Keratinocyte (primary cell): ENCODE data around the gene PIP5K1A. TPM values are rescaled to one million over a fixed set of nuclear protein-coding genes. Genes with fewer than 3 reads are reported as not detected.
A peak's percentile ranks its signal among the peaks of the same experiment; 100 is the strongest.
"Not testable (repeated sequence)": the region's sequence is repeated elsewhere in the genome, so short reads cannot be mapped to it uniquely, and the experiment has no call there.

Experiments
- DNase-seq: peaks from one replicate; pipeline ENCODE4 v3.0.0-alpha.2; 2011; ENCODE audit warnings: low read depth, missing footprints, low spot score
- FAIRE-seq: peaks from 2 replicates; lab custom pipeline; 2011; peaks lifted over from hg19 to GRCh38; lab: Jason Lieb, UNC
- H2AFZ ChIP-seq: 2 replicates; pipeline ENCODE4 v1.6.0; 2012; ENCODE audit warnings: low read length, control low read depth, inconsistent platforms; ENCODE audit not compliant: control insufficient read depth
- H3K27ac ChIP-seq: 2 replicates; pipeline ENCODE4 v1.5.1; 2011; ENCODE audit warnings: low read length; ENCODE audit not compliant: control insufficient read depth, insufficient read depth
- H3K27me3 ChIP-seq: 3 replicates; pipeline ENCODE4 v1.6.0; 2011; ENCODE audit warnings: low read length; ENCODE audit not compliant: control insufficient read depth, insufficient read depth; ENCODE audit errors: extremely low read depth
- H3K36me3 ChIP-seq, 2 experiments: 2 replicates in 1 of 2; 3 replicates in 1 of 2; pipeline ENCODE4 v1.5.1; 2011; ENCODE audit warnings: low read length in 2 of 2, mild to moderate bottlenecking in 1 of 2; ENCODE audit not compliant: control insufficient read depth in 2 of 2, insufficient read depth in 2 of 2; ENCODE audit errors: extremely low read depth in 1 of 2
- H3K4me1 ChIP-seq: 3 replicates; pipeline ENCODE4 v1.5.1; 2011; ENCODE audit warnings: low read length; ENCODE audit not compliant: control insufficient read depth, insufficient read depth; ENCODE audit errors: extremely low read depth
- H3K4me2 ChIP-seq: 3 replicates; pipeline ENCODE4 v1.6.0; 2011; ENCODE audit warnings: low read depth, low read length; ENCODE audit not compliant: control insufficient read depth, insufficient read depth; ENCODE audit errors: extremely low read depth
- H3K4me3 ChIP-seq, 3 experiments: fragments of 200-600 bp in 1 of 3; sonication (generic) in 1 of 3; 2 replicates in 2 of 3; 3 replicates in 1 of 3; pipeline ENCODE4 v1.5.1; 2011 to 2016; ENCODE audit warnings: low read length in 3 of 3, mild to moderate bottlenecking in 3 of 3, control low read depth in 2 of 3, inconsistent platforms in 1 of 3, low read depth in 1 of 3, mixed read lengths in 1 of 3, mixed run types in 1 of 3, moderate library complexity in 1 of 3; ENCODE audit not compliant: control insufficient read depth in 2 of 3, insufficient read depth in 2 of 3; ENCODE audit errors: extremely low read depth in 1 of 3
- H3K79me2 ChIP-seq: 2 replicates; pipeline ENCODE4 v1.6.0; 2012; ENCODE audit warnings: low read length; ENCODE audit not compliant: control insufficient read depth, insufficient read depth
- H3K9ac ChIP-seq: 3 replicates; pipeline ENCODE4 v1.6.0; 2011; ENCODE audit warnings: low read length; ENCODE audit not compliant: control insufficient read depth, insufficient read depth; ENCODE audit errors: extremely low read depth
- H3K9me1 ChIP-seq: 3 replicates; pipeline ENCODE4 v1.6.0; 2011; ENCODE audit warnings: low read length; ENCODE audit not compliant: control insufficient read depth, insufficient read depth; ENCODE audit errors: extremely low read depth
- H3K9me3 ChIP-seq: 2 replicates; pipeline ENCODE4 v1.5.1; 2012; ENCODE audit warnings: low read depth, low read length; ENCODE audit not compliant: control insufficient read depth
- H4K20me1 ChIP-seq: 3 replicates; pipeline ENCODE4 v1.6.0; 2011; ENCODE audit warnings: low read length; ENCODE audit not compliant: control insufficient read depth, insufficient read depth; ENCODE audit errors: extremely low read depth
- EZH2 ChIP-seq: IDR thresholded peaks from one replicate; pipeline ENCODE4 v1.6.1; 2012; ENCODE audit warnings: inconsistent platforms, mild to moderate bottlenecking, low read length, moderate library complexity
- dilution Hi-C: fragments of 300-500 bp; cut with MboI; formaldehyde crosslinking; loops from one replicate; pipeline ENCODE4 v1.7.0; 2020; ENCODE audit warnings: low sequenced_read_pairs; ENCODE audit not compliant: extremely low pct_ligation_motif_present
- polyA plus RNA-seq, 5 experiments: library from polyadenylated mRNA; depleted of rRNA in 3 of 5; stranded (reverse) in 3 of 5; stranded (forward) in 1 of 5; unstranded in 1 of 5; fragments of >200 nt; gene quantifications; 1 replicate in 1 of 5; 2 replicates in 3 of 5; 3 replicates in 1 of 5; pipeline versions ENCODE4 v1.2.1 to v1.2.3, GENCODE V29; 2011 to 2012; ENCODE audit warnings: missing spikeins in 2 of 5, low read depth in 1 of 5, low replicate concordance in 1 of 5
- TF ChIP-seq, protein P1 (sequence below), 3 experiments: IDR thresholded peaks in 1 of 3; conservative IDR thresholded peaks in 1 of 3; optimal IDR thresholded peaks in 1 of 3; 2 replicates in 2 of 3; 3 replicates in 1 of 3; pipeline versions ENCODE3 to v1.5.1; 2011; ENCODE audit warnings: low read length in 3 of 3, mild to moderate bottlenecking in 3 of 3, moderate library complexity in 2 of 3, control low read depth in 1 of 3, inconsistent platforms in 1 of 3; ENCODE audit not compliant: insufficient read depth in 2 of 3; ENCODE audit errors: extremely low read depth in 1 of 3

Gene PIP5K1A
- polyA plus RNA-seq, 1 donor (not counting 4 experiments of a cell fraction or from before 2014, with no cell fraction given): 124 TPM

DNA sequence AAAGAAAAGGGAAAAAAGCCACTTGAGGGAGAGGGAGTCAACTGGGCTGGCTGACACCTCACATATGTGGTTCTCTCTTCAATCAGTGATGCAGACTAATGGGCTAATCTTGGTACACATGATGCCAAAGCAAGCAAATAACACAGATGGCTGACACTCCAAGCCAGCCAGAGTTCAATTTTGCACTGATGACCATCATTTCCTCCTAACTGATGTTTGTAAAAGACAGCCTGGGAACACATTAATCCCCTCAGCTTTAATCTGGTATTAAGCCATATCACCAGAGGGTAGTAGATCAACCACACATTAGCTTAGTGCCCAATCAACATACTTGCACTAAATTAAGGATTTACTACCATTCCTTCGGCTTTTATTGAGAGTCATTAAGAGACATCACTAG is 11.1 kb upstream of the PIP5K1A start:
- dilution Hi-C loops: no loop called here
- Histone ChIP-seq H3K9me3 (no peaks in the 10 kb centered on the region), H3K9ac (no peak overlapping the region), H3K4me1 (peaks cover 20% of the 10 kb centered on the region), H4K20me1 (no peaks in the 10 kb centered on the region), H3K4me3 (no peak overlapping the region), H3K27me3 (no peaks in the 10 kb centered on the region), H3K36me3 (peaks cover 14% of the 10 kb centered on the region in 2 experiments), H3K4me2 (peak overlapping the region; percentile 32), H2AFZ (no peak overlapping the region), H3K79me2 (peaks cover 36% of the 10 kb centered on the region), H3K27ac (peak overlapping the region; percentile 9), H3K9me1 (no peaks in the 10 kb centered on the region)
- TF ChIP-seq, protein P1, sequence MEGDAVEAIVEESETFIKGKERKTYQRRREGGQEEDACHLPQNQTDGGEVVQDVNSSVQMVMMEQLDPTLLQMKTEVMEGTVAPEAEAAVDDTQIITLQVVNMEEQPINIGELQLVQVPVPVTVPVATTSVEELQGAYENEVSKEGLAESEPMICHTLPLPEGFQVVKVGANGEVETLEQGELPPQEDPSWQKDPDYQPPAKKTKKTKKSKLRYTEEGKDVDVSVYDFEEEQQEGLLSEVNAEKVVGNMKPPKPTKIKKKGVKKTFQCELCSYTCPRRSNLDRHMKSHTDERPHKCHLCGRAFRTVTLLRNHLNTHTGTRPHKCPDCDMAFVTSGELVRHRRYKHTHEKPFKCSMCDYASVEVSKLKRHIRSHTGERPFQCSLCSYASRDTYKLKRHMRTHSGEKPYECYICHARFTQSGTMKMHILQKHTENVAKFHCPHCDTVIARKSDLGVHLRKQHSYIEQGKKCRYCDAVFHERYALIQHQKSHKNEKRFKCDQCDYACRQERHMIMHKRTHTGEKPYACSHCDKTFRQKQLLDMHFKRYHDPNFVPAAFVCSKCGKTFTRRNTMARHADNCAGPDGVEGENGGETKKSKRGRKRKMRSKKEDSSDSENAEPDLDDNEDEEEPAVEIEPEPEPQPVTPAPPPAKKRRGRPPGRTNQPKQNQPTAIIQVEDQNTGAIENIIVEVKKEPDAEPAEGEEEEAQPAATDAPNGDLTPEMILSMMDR (optimal IDR thresholded peaks at IDR 0.05 in 1 of 3, IDR thresholded peaks at IDR 0.05 in 1 of 3, conservative IDR thresholded peaks at IDR 0.05 in 1 of 3; ENCODE audit: extremely low read depth in 1 of 3, insufficient read depth in 2 of 3, low read length in 3 of 3): no peak
- no peak for TF ChIP-seq EZH2
- no peak for FAIRE-seq
- DNase-seq: no peak

DNA sequence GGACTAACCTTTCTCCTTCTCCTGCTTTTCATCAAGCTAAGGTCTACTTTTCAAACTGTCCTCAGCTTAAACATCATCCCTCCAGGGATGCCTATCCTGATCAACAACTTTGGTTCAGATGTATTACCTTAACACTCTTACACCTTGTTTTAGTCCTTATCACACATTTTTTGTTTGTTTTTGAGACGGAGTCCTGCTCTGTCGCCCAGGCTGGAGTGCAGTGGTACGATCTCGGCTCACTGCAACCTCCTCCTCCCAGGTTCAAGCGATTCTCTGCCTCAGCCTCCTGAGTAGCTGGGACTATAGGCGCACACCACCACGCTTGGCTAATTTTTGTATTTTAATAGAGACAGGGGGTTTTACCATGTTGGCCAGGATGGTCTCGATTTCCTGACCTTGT is 9.7 kb upstream of the PIP5K1A start:
- dilution Hi-C loops, H4K20me1 ChIP-seq, H3K9me1 ChIP-seq, H2AFZ ChIP-seq, H3K27me3 ChIP-seq, DNase-seq, FAIRE-seq, H3K9me3 ChIP-seq: not testable (repeated sequence)
- peak overlapping the region; percentile 95 for H3K9ac ChIP-seq
- H3K79me2 ChIP-seq: peaks cover 36% of the 10 kb centered on the region
- H3K4me2 ChIP-seq: peak overlapping the region; percentile 75
- H3K4me3 ChIP-seq: peak overlapping the region; percentile 60 to 95 (median 80)
- peaks cover 10 to 14% of the 10 kb centered on the region in 2 experiments for H3K36me3 ChIP-seq
- H3K4me1 ChIP-seq: peaks cover 20% of the 10 kb centered on the region
- H3K27ac ChIP-seq: peak overlapping the region; percentile 91
